Activated naive CD8-positive, alpha-beta T cell treated with anti-CD3 and anti-CD28 coated beads, Interleukin-2, amount 50 U/mL, for 24 hours (primary cell): ENCODE results near the gene VPS41.
"Not testable (repeated sequence)": the region's sequence is repeated elsewhere in the genome, so short reads cannot be mapped to it uniquely, and the experiment has no call there.

Experiments
- ATAC-seq: fragments of 150-1000 bp; cut with Tn5 transposase; one replicate; pipeline ENCODE4 v1.10.0; 2021
- DNase-seq: peaks from one replicate; pipeline ENCODE4 v3.0.0; 2021
- H3K27ac Mint-ChIP-seq: one replicate; pipeline ENCODE4 v1.8.0; 2021; ENCODE audit warnings: mild to moderate bottlenecking, mixed read lengths
- H3K27me3 Mint-ChIP-seq: one replicate; pipeline ENCODE4 v1.8.0; 2021; ENCODE audit warnings: mixed read lengths
- H3K36me3 Mint-ChIP-seq: one replicate; pipeline ENCODE4 v1.8.0; 2021; ENCODE audit warnings: low read depth, mixed read lengths
- H3K4me1 Mint-ChIP-seq: one replicate; pipeline ENCODE4 v1.8.0; 2021; ENCODE audit warnings: mixed read lengths
- H3K4me3 Mint-ChIP-seq: one replicate; pipeline ENCODE4 v1.8.0; 2021; ENCODE audit warnings: mild to moderate bottlenecking, moderate library complexity, mixed read lengths
- H3K9me3 Mint-ChIP-seq: one replicate; pipeline ENCODE4 v1.8.0; 2021; ENCODE audit warnings: mixed read lengths

The VPS41 gene

GRCh38 chr7:38908759-38909335, at the start of gene VPS41:
Gene VPS41, minus strand, starts transcription at chr7:38909191. Its CDS starts 17 bp downstream, at chr7:38909174.
- Mint-ChIP-seq H3K4me3 (peak within 1 kb of the TSS; percentile 93), H3K4me1 (peaks cover 43% of the 10 kb centered on the region), H3K27me3 (no peaks in the 10 kb centered on the region), H3K9me3 (no peaks in the 10 kb centered on the region), H3K27ac (peak within 1 kb of the TSS; percentile 85), H3K36me3 (peaks cover 2% of the 10 kb centered on the region)
- ATAC-seq (peak; percentile 98), DNase-seq (peak; percentile 70)

GRCh38 chr7:38955892-38956291, 46.9 kb upstream of the VPS41 start:
- ATAC-seq, result no peak
- no peak overlapping the region for H3K27ac Mint-ChIP-seq
- DNase-seq, result no peak
- H3K36me3 Mint-ChIP-seq, result no peaks in the 10 kb centered on the region
- no peak overlapping the region for H3K4me3 Mint-ChIP-seq
- peaks cover 16% of the 10 kb centered on the region for H3K27me3 Mint-ChIP-seq
- H3K4me1 Mint-ChIP-seq, result no peaks in the 10 kb centered on the region
- no peaks in the 10 kb centered on the region for H3K9me3 Mint-ChIP-seq

GRCh38 chr7:38953971-38954370, 45.0 kb upstream of the VPS41 start:
- DNase-seq (no peak), ATAC-seq (no peak)
- Mint-ChIP-seq H3K27me3 (peaks cover 16% of the 10 kb centered on the region), H3K27ac (no peak overlapping the region), H3K36me3 (no peaks in the 10 kb centered on the region), H3K9me3 (no peaks in the 10 kb centered on the region), H3K4me1 (no peaks in the 10 kb centered on the region), H3K4me3 (no peak overlapping the region)

- no peak for DNase-seq
- no peaks in the 10 kb centered on the region for H3K36me3 Mint-ChIP-seq
- no peak for ATAC-seq
- H3K9me3 Mint-ChIP-seq, result no peaks in the 10 kb centered on the region
- no peaks in the 10 kb centered on the region for H3K4me1 Mint-ChIP-seq
- no peak overlapping the region for H3K27ac Mint-ChIP-seq
- peaks cover 18% of the 10 kb centered on the region for H3K27me3 Mint-ChIP-seq
- no peak overlapping the region for H3K4me3 Mint-ChIP-seq
These were observed 44.2 kb upstream of the VPS41 start for GRCh38 chr7:38953227-38953626.

- no peaks in the 10 kb centered on the region for H3K36me3 Mint-ChIP-seq
- H3K4me1 Mint-ChIP-seq, result no peaks in the 10 kb centered on the region
- no peak for DNase-seq
- H3K4me3 Mint-ChIP-seq, result no peak overlapping the region
- H3K27ac Mint-ChIP-seq, result no peak overlapping the region
- no peak for ATAC-seq
- H3K9me3 Mint-ChIP-seq, result no peaks in the 10 kb centered on the region
- peaks cover 16% of the 10 kb centered on the region for H3K27me3 Mint-ChIP-seq
These were observed 42.2 kb upstream of the VPS41 start for GRCh38 chr7:38951213-38951612.

- no peaks in the 10 kb centered on the region for H3K4me1 Mint-ChIP-seq
- no peaks in the 10 kb centered on the region for H3K9me3 Mint-ChIP-seq
- ATAC-seq, result no peak
- DNase-seq, result no peak
- no peaks in the 10 kb centered on the region for H3K36me3 Mint-ChIP-seq
- no peak overlapping the region for H3K27ac Mint-ChIP-seq
- H3K27me3 Mint-ChIP-seq, result peaks cover 16% of the 10 kb centered on the region
- H3K4me3 Mint-ChIP-seq, result no peak overlapping the region
These were observed 41.3 kb upstream of the VPS41 start for GRCh38 chr7:38950309-38950708.

- not testable (repeated sequence) for H3K27me3 Mint-ChIP-seq, DNase-seq, H3K4me3 Mint-ChIP-seq, H3K4me1 Mint-ChIP-seq, ATAC-seq, H3K36me3 Mint-ChIP-seq, H3K27ac Mint-ChIP-seq, H3K9me3 Mint-ChIP-seq
These were observed 38.5 kb upstream of the VPS41 start for GRCh38 chr7:38947541-38947940.

- Mint-ChIP-seq H3K4me1 (no peaks in the 10 kb centered on the region), H3K4me3 (no peak overlapping the region), H3K9me3 (no peaks in the 10 kb centered on the region), H3K36me3 (no peaks in the 10 kb centered on the region), H3K27ac (no peak overlapping the region), H3K27me3 (peaks cover 5% of the 10 kb centered on the region)
- no peak for DNase-seq
- ATAC-seq, result no peak
These were observed 33.5 kb upstream of the VPS41 start for GRCh38 chr7:38942431-38943051.

GRCh38 chr7:38940774-38941173, 31.8 kb upstream of the VPS41 start:
- Mint-ChIP-seq H3K36me3 (no peaks in the 10 kb centered on the region), H3K9me3 (no peaks in the 10 kb centered on the region), H3K4me3 (no peak overlapping the region), H3K27ac (no peak overlapping the region), H3K4me1 (no peaks in the 10 kb centered on the region), H3K27me3 (peaks cover 2% of the 10 kb centered on the region)
- DNase-seq (no peak), ATAC-seq (no peak)

GRCh38 chr7:38938589-38938988, 29.6 kb upstream of the VPS41 start:
- Mint-ChIP-seq H3K4me1 (no peaks in the 10 kb centered on the region), H3K9me3 (no peaks in the 10 kb centered on the region), H3K27me3 (peaks cover 3% of the 10 kb centered on the region), H3K27ac (no peak overlapping the region), H3K36me3 (no peaks in the 10 kb centered on the region), H3K4me3 (no peak overlapping the region)
- no peak for ATAC-seq
- no peak for DNase-seq

- H3K9me3 Mint-ChIP-seq, result no peaks in the 10 kb centered on the region
- H3K27me3 Mint-ChIP-seq, result peaks cover 3% of the 10 kb centered on the region
- no peak overlapping the region for H3K4me3 Mint-ChIP-seq
- H3K4me1 Mint-ChIP-seq, result no peaks in the 10 kb centered on the region
- DNase-seq, result no peak
- no peak for ATAC-seq
- no peak overlapping the region for H3K27ac Mint-ChIP-seq
- H3K36me3 Mint-ChIP-seq, result no peaks in the 10 kb centered on the region
These were observed 29.1 kb upstream of the VPS41 start for GRCh38 chr7:38938001-38938485.

- Mint-ChIP-seq H3K27ac (no peak overlapping the region), H3K9me3 (no peaks in the 10 kb centered on the region), H3K36me3 (no peaks in the 10 kb centered on the region), H3K27me3 (peaks cover 4% of the 10 kb centered on the region), H3K4me1 (no peaks in the 10 kb centered on the region), H3K4me3 (no peak overlapping the region)
- DNase-seq, result no peak
- no peak for ATAC-seq
These were observed 27.6 kb upstream of the VPS41 start for GRCh38 chr7:38936641-38937040.

- no peak for DNase-seq
- Mint-ChIP-seq H3K4me1 (no peaks in the 10 kb centered on the region), H3K27ac (no peak overlapping the region), H3K36me3 (no peaks in the 10 kb centered on the region), H3K4me3 (no peak overlapping the region), H3K27me3 (peaks cover 7% of the 10 kb centered on the region), H3K9me3 (no peaks in the 10 kb centered on the region)
- no peak for ATAC-seq
These were observed 25.5 kb upstream of the VPS41 start for GRCh38 chr7:38934536-38934935.

GRCh38 chr7:38934051-38934450, 25.1 kb upstream of the VPS41 start:
- Mint-ChIP-seq H3K27me3 (peaks cover 7% of the 10 kb centered on the region), H3K4me3 (no peak overlapping the region), H3K9me3 (no peaks in the 10 kb centered on the region), H3K36me3 (no peaks in the 10 kb centered on the region), H3K27ac (no peak overlapping the region), H3K4me1 (no peaks in the 10 kb centered on the region)
- ATAC-seq (no peak), DNase-seq (no peak)

- no peaks in the 10 kb centered on the region for H3K36me3 Mint-ChIP-seq
- H3K4me1 Mint-ChIP-seq, result no peaks in the 10 kb centered on the region
- H3K27me3 Mint-ChIP-seq, result peaks cover 7% of the 10 kb centered on the region
- peak; percentile 67 for DNase-seq
- H3K4me3 Mint-ChIP-seq, result no peak overlapping the region
- H3K9me3 Mint-ChIP-seq, result no peaks in the 10 kb centered on the region
- no peak for ATAC-seq
- no peak overlapping the region for H3K27ac Mint-ChIP-seq
These were observed 23.6 kb upstream of the VPS41 start for GRCh38 chr7:38932509-38933168.
